ENCODE results near the gene HMCES. TPM values are rescaled to one million over a fixed set of nuclear protein-coding genes. Genes with fewer than 3 reads are reported as not detected.
A peak's percentile ranks its signal among the peaks of the same experiment; 100 is the strongest.

The HMCES gene
- total RNA-seq, 1 donor from 2014 or later = 17.0 TPM

GRCh38 chr3:129304962-129305222 is 26.2 kb downstream of the HMCES start:
- no peak for DNase-seq

- peak; percentile 6 for DNase-seq
Observed at GRCh38 chr3:129305592-129306091, 27.0 kb downstream of the HMCES start.

GRCh38 chr3:129308636-129309035 is 30.0 kb downstream of the HMCES start:
- DNase-seq = no peak

- DNase-seq = no peak
Observed at GRCh38 chr3:129310111-129311011, 31.7 kb downstream of the HMCES start.

GRCh38 chr3:129311054-129311902 is 32.6 kb downstream of the HMCES start:
- no peak for DNase-seq

GRCh38 chr3:129312021-129312639 is 33.5 kb downstream of the HMCES start:
- DNase-seq = no peak

- no peak for DNase-seq
Observed at GRCh38 chr3:129312671-129313414, 34.2 kb downstream of the HMCES start.

GRCh38 chr3:129313415-129313664 is 34.7 kb downstream of the HMCES start:
- no peak for DNase-seq

GRCh38 chr3:129313665-129314385 is 35.2 kb downstream of the HMCES start:
- no peak for DNase-seq

GRCh38 chr3:129314386-129315222 is 35.9 kb downstream of the HMCES start:
- DNase-seq = peak; percentile 75

- DNase-seq = no peak
Observed at GRCh38 chr3:129315223-129315997, 36.7 kb downstream of the HMCES start.

GRCh38 chr3:129315998-129316247 is 37.3 kb downstream of the HMCES start:
- no peak for DNase-seq

- peak; percentile 83 for DNase-seq
Observed at GRCh38 chr3:129316248-129317013, 37.8 kb downstream of the HMCES start.

- DNase-seq = peak; percentile 39
Observed at GRCh38 chr3:129317014-129317771, 38.5 kb downstream of the HMCES start.

GRCh38 chr3:129317848-129318247 is 39.2 kb downstream of the HMCES start:
- peak; percentile 6 for DNase-seq

GRCh38 chr3:129318921-129319320 is 40.3 kb downstream of the HMCES start:
- no peak for DNase-seq

GRCh38 chr3:129320261-129320660 is 41.6 kb downstream of the HMCES start:
- no peak for DNase-seq

- no peak for DNase-seq
Observed at GRCh38 chr3:129320825-129321487, 42.3 kb downstream of the HMCES start.

Measured in occipital lobe (tissue), 2 donors.